Epithelial cell of esophagus (primary cell): Measurements from ENCODE around the gene KLHL36.

Source experiments
- DNase-seq: peaks from one replicate; pipeline ENCODE4 v3.0.0; 2010; ENCODE audit warnings: low read depth
- H3K4me3 ChIP-seq: 2 replicates; pipeline ENCODE4 v1.5.1; 2011; ENCODE audit warnings: mild to moderate bottlenecking, low read length, control low read depth
- CTCF ChIP-seq: IDR thresholded peaks from 2 replicates; pipeline ENCODE4 v1.5.1; 2011; ENCODE audit warnings: low read depth, mild to moderate bottlenecking, low read length, control low read depth, inconsistent platforms; ENCODE audit not compliant: insufficient read depth; ENCODE audit errors: missing control alignments

The KLHL36 gene

GRCh38 chr16:84670063-84670462 lies 21.8 kb downstream of the KLHL36 start:
- H3K4me3 ChIP-seq, result no peak overlapping the region
- TF ChIP-seq CTCF, result no peak
- DNase-seq, result no peak

- H3K4me3 ChIP-seq, result no peak overlapping the region
- peak; percentile 93 for TF ChIP-seq CTCF
- peak; percentile 77 for DNase-seq
Observed at GRCh38 chr16:84672276-84673202, 24.2 kb downstream of the KLHL36 start.

- DNase-seq, result peak; percentile 92
- no peak for TF ChIP-seq CTCF
- H3K4me3 ChIP-seq, result no peak overlapping the region
Observed at GRCh38 chr16:84673203-84673535, 24.9 kb downstream of the KLHL36 start.

- TF ChIP-seq CTCF, result no peak
- DNase-seq, result no peak
- H3K4me3 ChIP-seq, result no peak overlapping the region
Observed at GRCh38 chr16:84673561-84673960, 25.2 kb downstream of the KLHL36 start.

- TF ChIP-seq CTCF, result no peak
- H3K4me3 ChIP-seq, result no peak overlapping the region
- no peak for DNase-seq
Observed at GRCh38 chr16:84675423-84675822, 27.1 kb downstream of the KLHL36 start.

GRCh38 chr16:84675884-84676283 lies 27.6 kb downstream of the KLHL36 start:
- no peak for TF ChIP-seq CTCF
- no peak overlapping the region for H3K4me3 ChIP-seq
- no peak for DNase-seq
